Measurements from ENCODE around the gene SPATA2L.
"Not testable (repeated sequence)": the region's sequence is repeated elsewhere in the genome, so short reads cannot be mapped to it uniquely, and the experiment has no call there.

SPATA2L gene

GRCh38 chr16:89707695-89708094 lies 6.2 kb upstream of the SPATA2L start:
- no peak for DNase-seq (ENCODE audit: low read depth)
- TF ChIP-seq CTCF (IDR thresholded peaks at IDR 0.05; ENCODE audit: low read depth, low read length) (no peak), MAX (IDR thresholded peaks at IDR 0.05; ENCODE audit: low read depth, low read length) (no peak), MYC (IDR thresholded peaks at IDR 0.05; ENCODE audit: low read depth, low read length) (no peak), POLR2A (IDR thresholded peaks at IDR 0.05; ENCODE audit: extremely low read depth, insufficient read length) (no peak)

GRCh38 chr16:89706518-89707260 lies 5.2 kb upstream of the SPATA2L start:
- no peak for DNase-seq (ENCODE audit: low read depth)
- H3K4me3 ChIP-seq (ENCODE audit: low read depth, low read length), result no peak overlapping the region
- no peak for TF ChIP-seq POLR2A (IDR thresholded peaks at IDR 0.05; ENCODE audit: extremely low read depth, insufficient read length)

More at GRCh38 chr16:89707695-89708094, 6.2 kb upstream of the SPATA2L start:
- H3K4me3 ChIP-seq (ENCODE audit: low read depth, low read length), result no peak overlapping the region

GRCh38 chr16:89705006-89705405 lies 3.5 kb upstream of the SPATA2L start:
- H3K4me3 ChIP-seq (ENCODE audit: low read depth, low read length), result no peak overlapping the region
- TF ChIP-seq CTCF (IDR thresholded peaks at IDR 0.05; ENCODE audit: low read depth, low read length) (no peak), MYC (IDR thresholded peaks at IDR 0.05; ENCODE audit: low read depth, low read length) (no peak)
- DNase-seq (ENCODE audit: low read depth), result no peak

GRCh38 chr16:89704281-89704680 lies 2.8 kb upstream of the SPATA2L start:
- TF ChIP-seq POLR2A (IDR thresholded peaks at IDR 0.05; ENCODE audit: extremely low read depth, insufficient read length) (no peak), MYC (IDR thresholded peaks at IDR 0.05; ENCODE audit: low read depth, low read length) (no peak), MAX (IDR thresholded peaks at IDR 0.05; ENCODE audit: low read depth, low read length) (no peak), CTCF (IDR thresholded peaks at IDR 0.05; ENCODE audit: low read depth, low read length) (no peak)

GRCh38 chr16:89700649-89701424 lies 668 bp downstream of the SPATA2L start:
- peak; percentile 60 for DNase-seq (ENCODE audit: low read depth)
- TF ChIP-seq POLR2A (IDR thresholded peaks at IDR 0.05; ENCODE audit: extremely low read depth, insufficient read length) (no peak), MYC (IDR thresholded peaks at IDR 0.05; ENCODE audit: low read depth, low read length) (no peak), MAX (IDR thresholded peaks at IDR 0.05; ENCODE audit: low read depth, low read length) (no peak), CTCF (IDR thresholded peaks at IDR 0.05; ENCODE audit: low read depth, low read length) (no peak)
- peak overlapping the region; percentile 49 for H3K4me3 ChIP-seq (ENCODE audit: low read depth, low read length)

More at GRCh38 chr16:89704281-89704680, 2.8 kb upstream of the SPATA2L start:
- H3K4me3 ChIP-seq (ENCODE audit: low read depth, low read length), result no peak overlapping the region
- peak; percentile 28 for DNase-seq (ENCODE audit: low read depth)

GRCh38 chr16:89700100-89700648 lies 1.3 kb downstream of the SPATA2L start:
- H3K4me3 ChIP-seq (ENCODE audit: low read depth, low read length), result no peak overlapping the region
- peak; percentile 95 for DNase-seq (ENCODE audit: low read depth)
- TF ChIP-seq CTCF (IDR thresholded peaks at IDR 0.05; ENCODE audit: low read depth, low read length) (peak; percentile 8), POLR2A (IDR thresholded peaks at IDR 0.05; ENCODE audit: extremely low read depth, insufficient read length) (no peak), MAX (IDR thresholded peaks at IDR 0.05; ENCODE audit: low read depth, low read length) (peak; percentile 96), MYC (IDR thresholded peaks at IDR 0.05; ENCODE audit: low read depth, low read length) (peak; percentile 78)

GRCh38 chr16:89699629-89700099 lies 1.8 kb downstream of the SPATA2L start:
- not testable (repeated sequence) for DNase-seq (ENCODE audit: low read depth); H3K4me3 ChIP-seq (ENCODE audit: low read depth, low read length)

- not testable (repeated sequence) for DNase-seq (ENCODE audit: low read depth); H3K4me3 ChIP-seq (ENCODE audit: low read depth, low read length)
These were observed 2.8 kb downstream of the SPATA2L start for GRCh38 chr16:89698717-89699116.

Data from NB4 (cell line).